MCF 10A (cell line): ENCODE results near the gene NEURL1B. TPM values are rescaled to one million over a fixed set of nuclear protein-coding genes. Genes with fewer than 3 reads are reported as not detected.
A peak's percentile ranks its signal among the peaks of the same experiment; 100 is the strongest.

ENCODE experiments used
- BruUV-seq: library from RNA; stranded (reverse); fragments of 400-500 nt; replicated peaks from 2 replicates; lab custom pipeline; 2021; lab: Mats Ljungman, UMichigan
- CTCF ChIA-PET: fragments of 300-600 bp; sonication (Branson Sonifier 250); formaldehyde crosslinking; extraction: SDS; loops from one replicate; lab custom pipeline; 2021; ENCODE audit warnings: antibody characterized with exemption, inconsistent platforms; lab: Yijun Ruan, JAX
- POLR2A ChIA-PET: fragments of 300-600, 350-650 bp; sonication (Branson Sonifier 250); formaldehyde crosslinking; extraction: SDS; loops from one replicate; lab custom pipeline; 2020; ENCODE audit warnings: antibody characterized with exemption, inconsistent platforms; lab: Yijun Ruan, JAX
- DNase-seq: peaks from one replicate; pipeline ENCODE4 v3.0.0-alpha.2; 2018; ENCODE audit not compliant: unreplicated experiment
- H3K27ac Mint-ChIP-seq: one replicate; pipeline ENCODE4 v1.8.0; 2022; ENCODE audit warnings: mild to moderate bottlenecking, low read depth, mixed read lengths; ENCODE audit not compliant: unreplicated experiment
- H3K27me3 Mint-ChIP-seq: one replicate; pipeline ENCODE4 v1.8.0; 2022; ENCODE audit warnings: mixed read lengths; ENCODE audit not compliant: insufficient read depth, unreplicated experiment
- H3K36me3 Mint-ChIP-seq: one replicate; pipeline ENCODE4 v1.8.0; 2022; ENCODE audit warnings: mild to moderate bottlenecking, moderate library complexity, mixed read lengths; ENCODE audit not compliant: insufficient read depth, unreplicated experiment
- H3K4me1 Mint-ChIP-seq: one replicate; pipeline ENCODE4 v1.8.0; 2022; ENCODE audit warnings: mixed read lengths; ENCODE audit not compliant: insufficient read depth, unreplicated experiment
- H3K4me3 Mint-ChIP-seq: one replicate; pipeline ENCODE4 v1.8.0; 2022; ENCODE audit warnings: mild to moderate bottlenecking, moderate library complexity, mixed read lengths; ENCODE audit not compliant: unreplicated experiment
- H3K9me3 Mint-ChIP-seq: one replicate; pipeline ENCODE4 v1.8.0; 2022; ENCODE audit warnings: mixed read lengths; ENCODE audit not compliant: unreplicated experiment
- intact Hi-C: fragments of 100-400 bp; cut with micrococcal nuclease; formaldehyde crosslinking; loops from 2 replicates; pipeline ENCODE4 v1.14.1; 2022
- total RNA-seq: library from RNA; stranded (reverse); gene quantifications from 2 replicates; pipeline ENCODE4 v1.2.3, GENCODE V29; 2022
- TF ChIP-seq, protein P1 (sequence below): fragments of 200-600 bp; IDR thresholded peaks from one replicate; pipeline ENCODE4 v1.8.0; 2022; ENCODE audit warnings: antibody characterized with exemption, mild to moderate bottlenecking; ENCODE audit not compliant: unreplicated experiment

NEURL1B gene
- total RNA-seq, 1 experiment from 2014 or later, result 7.6 TPM

- intact Hi-C loops, result no loop called here
- Mint-ChIP-seq H3K36me3 (no peaks in the 10 kb centered on the region), H3K9me3 (no peaks in the 10 kb centered on the region), H3K4me3 (no peak overlapping the region), H3K27ac (no peak overlapping the region), H3K27me3 (no peaks in the 10 kb centered on the region), H3K4me1 (peaks cover 38% of the 10 kb centered on the region)
- TF ChIP-seq, protein P1, sequence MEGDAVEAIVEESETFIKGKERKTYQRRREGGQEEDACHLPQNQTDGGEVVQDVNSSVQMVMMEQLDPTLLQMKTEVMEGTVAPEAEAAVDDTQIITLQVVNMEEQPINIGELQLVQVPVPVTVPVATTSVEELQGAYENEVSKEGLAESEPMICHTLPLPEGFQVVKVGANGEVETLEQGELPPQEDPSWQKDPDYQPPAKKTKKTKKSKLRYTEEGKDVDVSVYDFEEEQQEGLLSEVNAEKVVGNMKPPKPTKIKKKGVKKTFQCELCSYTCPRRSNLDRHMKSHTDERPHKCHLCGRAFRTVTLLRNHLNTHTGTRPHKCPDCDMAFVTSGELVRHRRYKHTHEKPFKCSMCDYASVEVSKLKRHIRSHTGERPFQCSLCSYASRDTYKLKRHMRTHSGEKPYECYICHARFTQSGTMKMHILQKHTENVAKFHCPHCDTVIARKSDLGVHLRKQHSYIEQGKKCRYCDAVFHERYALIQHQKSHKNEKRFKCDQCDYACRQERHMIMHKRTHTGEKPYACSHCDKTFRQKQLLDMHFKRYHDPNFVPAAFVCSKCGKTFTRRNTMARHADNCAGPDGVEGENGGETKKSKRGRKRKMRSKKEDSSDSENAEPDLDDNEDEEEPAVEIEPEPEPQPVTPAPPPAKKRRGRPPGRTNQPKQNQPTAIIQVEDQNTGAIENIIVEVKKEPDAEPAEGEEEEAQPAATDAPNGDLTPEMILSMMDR, result no peak
- CTCF ChIA-PET, result interaction anchor here (0.6 to 2.9 kb wide), 10 partner anchors 16 to 166 kb away, joined by 3 to 16 read pairs (median 7); no protein-coding TSS in a partner anchor
- no TSS peak for BruUV-seq
- no peak for DNase-seq
- POLR2A ChIA-PET, result interaction anchor here (0.8 to 2.5 kb wide), 7 partner anchors 22 to 189 kb away, joined by 3 to 12 read pairs (median 4); no protein-coding TSS in a partner anchor
Measured at GRCh38 chr5:172638209-172638768, 2.8 kb upstream of the NEURL1B start.

DNA sequence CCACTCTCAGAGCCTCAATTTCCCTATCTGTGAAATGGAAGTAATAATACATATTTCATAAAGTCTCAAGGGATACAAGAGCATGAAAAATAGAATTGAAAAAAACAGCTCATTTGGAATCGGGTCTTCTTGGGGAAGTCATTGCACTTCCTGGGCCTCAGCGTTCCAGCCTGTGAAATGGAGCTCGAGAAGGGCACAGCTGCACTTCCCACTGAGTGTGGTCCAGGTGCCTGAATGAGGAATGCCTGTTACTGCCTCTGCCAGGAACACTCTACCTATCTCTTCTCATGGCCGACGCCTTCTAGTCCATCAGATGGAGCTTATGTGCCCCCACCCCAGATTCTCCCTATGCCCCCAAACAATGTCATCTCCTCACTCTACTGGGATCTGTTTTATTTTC, 924 bp upstream of the NEURL1B start:
- H3K27me3 Mint-ChIP-seq, result no peaks in the 10 kb centered on the region
- H3K27ac Mint-ChIP-seq, result no peak overlapping the region
- POLR2A ChIA-PET, result interaction anchor here (0.6 to 0.8 kb wide), 2 partner anchors 135 to 440 kb away, joined by 3 read pairs; no protein-coding TSS in a partner anchor

GRCh38 chr5:172641359-172642050, 442 bp downstream of the NEURL1B start:
- intact Hi-C loops, result loop anchor here (1.0 kb wide), 2 partner anchors 56 to 162 kb away; no protein-coding TSS in a partner anchor
- no peak overlapping the region for H3K27ac Mint-ChIP-seq
- H3K27me3 Mint-ChIP-seq, result no peaks in the 10 kb centered on the region
- H3K4me1 Mint-ChIP-seq, result peaks cover 44% of the 10 kb centered on the region
- TF ChIP-seq, protein P1, result no peak
- DNase-seq, result no peak
- peak overlapping the region; percentile 59 for H3K4me3 Mint-ChIP-seq
- H3K36me3 Mint-ChIP-seq, result peaks cover 6% of the 10 kb centered on the region
- H3K9me3 Mint-ChIP-seq, result no peaks in the 10 kb centered on the region
- ChIA-PET POLR2A (interaction anchor here (0.6 to 1.1 kb wide), 3 partner anchors 108 to 161 kb away, joined by 3 to 5 read pairs (median 4); no protein-coding TSS in a partner anchor), CTCF (interaction anchor here (0.7 to 6.2 kb wide), 7 partner anchors 9 to 510 kb away, joined by 3 to 49 read pairs (median 3); no protein-coding TSS in a partner anchor)
- no TSS peak for BruUV-seq

More for the DNA sequence above, 924 bp upstream of the NEURL1B start:
- no peak for DNase-seq
- TF ChIP-seq, protein P1, result no peak
- intact Hi-C loops, result no loop called here
- Mint-ChIP-seq H3K9me3 (no peaks in the 10 kb centered on the region), H3K4me1 (peaks cover 45% of the 10 kb centered on the region), H3K4me3 (peak overlapping the region; percentile 59), H3K36me3 (no peaks in the 10 kb centered on the region)
- CTCF ChIA-PET, result interaction anchor here (0.6 to 6.2 kb wide), 9 partner anchors 16 to 357 kb away, joined by 3 to 49 read pairs (median 4); no protein-coding TSS in a partner anchor
- no TSS peak for BruUV-seq

DNA sequence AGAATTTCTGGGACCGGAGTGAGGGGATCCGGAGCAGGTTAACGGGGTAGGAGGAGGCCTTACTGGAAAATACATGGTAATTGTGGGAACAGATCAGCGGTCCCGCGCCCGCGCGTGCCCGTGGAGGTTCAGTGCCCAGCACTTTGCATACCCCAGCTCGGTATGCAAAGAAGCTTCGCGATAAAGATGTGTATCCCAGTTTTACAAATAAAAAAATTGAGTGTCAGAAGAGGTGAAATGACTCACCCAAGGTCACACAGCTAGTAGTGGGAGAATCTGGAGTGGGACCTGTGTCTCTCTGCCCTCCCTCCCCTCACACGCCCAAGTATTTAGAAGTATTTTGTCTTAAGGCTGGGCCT, 967 bp downstream of the NEURL1B start:
- Mint-ChIP-seq H3K27ac (no peak overlapping the region), H3K9me3 (no peaks in the 10 kb centered on the region), H3K4me1 (peaks cover 39% of the 10 kb centered on the region), H3K4me3 (peak overlapping the region; percentile 59), H3K27me3 (no peaks in the 10 kb centered on the region), H3K36me3 (peaks cover 6% of the 10 kb centered on the region)
- ChIA-PET POLR2A (interaction anchor here (0.6 kb wide), 1 partner anchor 109 kb away, joined by 3 read pairs; no protein-coding TSS in a partner anchor), CTCF (interaction anchor here (0.6 to 6.2 kb wide), 6 partner anchors 9 to 669 kb away, joined by 3 to 49 read pairs (median 6); no protein-coding TSS in a partner anchor)
- BruUV-seq, result no TSS peak
- TF ChIP-seq, protein P1, result no peak
- intact Hi-C loops, result no loop called here
- DNase-seq, result no peak
